ENCODE results near the gene KATNB1.

The KATNB1 gene, protein sequence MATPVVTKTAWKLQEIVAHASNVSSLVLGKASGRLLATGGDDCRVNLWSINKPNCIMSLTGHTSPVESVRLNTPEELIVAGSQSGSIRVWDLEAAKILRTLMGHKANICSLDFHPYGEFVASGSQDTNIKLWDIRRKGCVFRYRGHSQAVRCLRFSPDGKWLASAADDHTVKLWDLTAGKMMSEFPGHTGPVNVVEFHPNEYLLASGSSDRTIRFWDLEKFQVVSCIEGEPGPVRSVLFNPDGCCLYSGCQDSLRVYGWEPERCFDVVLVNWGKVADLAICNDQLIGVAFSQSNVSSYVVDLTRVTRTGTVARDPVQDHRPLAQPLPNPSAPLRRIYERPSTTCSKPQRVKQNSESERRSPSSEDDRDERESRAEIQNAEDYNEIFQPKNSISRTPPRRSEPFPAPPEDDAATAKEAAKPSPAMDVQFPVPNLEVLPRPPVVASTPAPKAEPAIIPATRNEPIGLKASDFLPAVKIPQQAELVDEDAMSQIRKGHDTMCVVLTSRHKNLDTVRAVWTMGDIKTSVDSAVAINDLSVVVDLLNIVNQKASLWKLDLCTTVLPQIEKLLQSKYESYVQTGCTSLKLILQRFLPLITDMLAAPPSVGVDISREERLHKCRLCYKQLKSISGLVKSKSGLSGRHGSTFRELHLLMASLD

DNA sequence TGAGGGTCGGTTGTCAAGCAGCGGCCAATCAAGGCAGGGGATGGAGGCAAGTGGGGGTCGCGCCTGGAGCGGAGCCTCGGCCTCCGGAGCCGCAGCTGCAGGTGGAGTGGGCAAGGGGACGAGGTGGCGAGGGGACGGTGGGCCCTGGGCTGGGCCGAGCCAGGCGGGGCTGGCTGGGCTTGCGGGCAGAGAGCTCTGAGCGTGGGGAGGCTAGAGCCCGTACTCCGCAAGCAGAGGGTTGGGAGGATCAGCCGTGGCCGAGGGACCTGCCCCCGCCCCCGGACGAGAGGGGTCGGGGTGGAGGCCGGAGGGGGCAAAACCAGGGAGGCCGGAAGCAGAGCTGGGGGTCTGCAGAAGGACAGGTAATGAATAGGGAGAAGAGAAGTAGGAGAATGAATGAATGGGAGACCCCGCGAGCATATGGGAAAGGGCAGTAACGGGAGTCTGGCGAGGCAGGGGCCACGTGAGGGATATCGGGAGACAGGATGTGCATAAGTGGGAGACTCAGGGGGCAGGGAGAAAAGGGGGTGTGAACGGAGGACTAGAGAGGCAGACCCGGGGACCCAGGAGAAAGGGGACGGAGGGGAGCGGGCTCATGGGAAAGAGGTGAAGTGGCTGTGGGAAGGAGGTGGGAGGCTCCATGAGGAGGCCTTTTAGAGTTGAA lies at the start of gene KATNB1:
TSS of gene KATNB1 (plus strand) at position 16 of the 664 bp plus-strand sequence. CDS start 1,474 bp downstream, outside the sequence.
- in situ Hi-C loops (cut with MboI; ENCODE audit: low sequenced_read_pairs) = no loop called here

DNA sequence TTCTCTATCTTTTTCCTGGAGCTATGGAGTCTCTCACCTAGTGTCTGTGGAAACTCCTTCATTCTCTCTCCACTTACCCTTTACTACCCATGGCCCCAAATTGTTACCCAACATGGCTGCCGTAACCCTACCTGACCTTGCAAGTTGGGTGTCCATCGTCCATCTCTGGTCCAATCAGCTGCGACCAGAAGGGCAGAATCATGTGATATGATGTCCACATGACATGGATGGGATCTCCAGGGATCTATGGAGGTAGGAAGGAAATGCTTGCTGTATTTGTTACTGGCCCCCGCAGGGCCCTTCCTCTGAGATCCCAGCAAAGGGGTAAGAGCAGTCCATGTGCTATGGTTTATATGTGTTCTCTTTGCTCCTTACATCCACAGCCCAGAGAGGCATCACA lies 49.0 kb upstream of the KATNB1 start:
- in situ Hi-C loops (cut with MboI; ENCODE audit: low sequenced_read_pairs) = no loop called here

DNA sequence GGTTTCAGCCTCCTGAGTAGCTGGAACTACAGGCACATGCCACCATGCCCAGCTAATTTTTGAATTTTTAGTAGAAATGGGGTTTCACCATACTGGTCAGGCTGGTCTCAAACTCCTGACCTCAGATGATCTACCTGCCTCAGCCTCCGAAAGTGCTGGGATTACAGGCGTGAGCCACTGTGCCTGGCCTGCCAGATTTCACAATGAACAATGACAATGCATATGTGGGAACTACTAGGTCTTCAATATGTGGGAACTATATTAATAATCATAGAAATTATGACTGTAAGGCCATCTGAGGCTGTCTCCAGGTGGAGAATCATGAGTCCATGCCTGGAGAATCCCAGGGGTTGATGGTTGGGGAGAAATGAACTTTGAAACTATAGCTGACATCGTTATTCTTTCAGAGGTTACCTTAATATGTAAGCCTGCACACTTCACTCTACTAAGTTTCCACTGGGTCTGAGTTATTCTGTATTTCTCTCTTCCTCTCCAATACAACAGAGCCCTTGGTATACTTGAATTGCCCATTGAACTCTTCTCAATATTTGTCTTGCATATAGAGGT lies 48.1 kb upstream of the KATNB1 start:
- in situ Hi-C loops (cut with MboI; ENCODE audit: low sequenced_read_pairs) = no loop called here

DNA sequence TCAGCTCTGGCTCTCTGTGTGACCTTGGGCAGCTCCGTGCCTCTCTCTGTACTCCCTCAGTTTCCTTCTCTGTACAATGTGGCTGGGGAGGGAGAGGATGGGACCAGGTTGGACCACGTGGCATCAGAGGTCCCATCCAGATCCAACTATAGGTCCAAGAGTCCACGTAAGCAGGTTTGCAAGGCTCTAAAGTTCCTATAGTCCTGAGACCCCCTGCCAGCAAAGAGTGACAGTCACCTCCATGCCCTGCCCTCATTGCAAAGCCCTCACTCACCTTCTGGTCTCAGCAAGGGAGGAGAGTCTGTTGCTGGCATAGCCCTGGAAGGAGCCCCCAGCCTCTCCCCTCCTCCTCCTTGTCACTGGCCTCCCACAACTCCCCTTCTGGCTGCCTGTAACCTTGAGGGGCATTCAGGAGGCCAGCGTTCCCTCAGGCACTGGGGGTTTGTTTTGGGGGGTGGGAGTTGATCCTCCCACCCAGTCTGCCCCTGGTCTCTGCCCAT lies 47.0 kb upstream of the KATNB1 start:
- in situ Hi-C loops (cut with MboI; ENCODE audit: low sequenced_read_pairs) = no loop called here

DNA sequence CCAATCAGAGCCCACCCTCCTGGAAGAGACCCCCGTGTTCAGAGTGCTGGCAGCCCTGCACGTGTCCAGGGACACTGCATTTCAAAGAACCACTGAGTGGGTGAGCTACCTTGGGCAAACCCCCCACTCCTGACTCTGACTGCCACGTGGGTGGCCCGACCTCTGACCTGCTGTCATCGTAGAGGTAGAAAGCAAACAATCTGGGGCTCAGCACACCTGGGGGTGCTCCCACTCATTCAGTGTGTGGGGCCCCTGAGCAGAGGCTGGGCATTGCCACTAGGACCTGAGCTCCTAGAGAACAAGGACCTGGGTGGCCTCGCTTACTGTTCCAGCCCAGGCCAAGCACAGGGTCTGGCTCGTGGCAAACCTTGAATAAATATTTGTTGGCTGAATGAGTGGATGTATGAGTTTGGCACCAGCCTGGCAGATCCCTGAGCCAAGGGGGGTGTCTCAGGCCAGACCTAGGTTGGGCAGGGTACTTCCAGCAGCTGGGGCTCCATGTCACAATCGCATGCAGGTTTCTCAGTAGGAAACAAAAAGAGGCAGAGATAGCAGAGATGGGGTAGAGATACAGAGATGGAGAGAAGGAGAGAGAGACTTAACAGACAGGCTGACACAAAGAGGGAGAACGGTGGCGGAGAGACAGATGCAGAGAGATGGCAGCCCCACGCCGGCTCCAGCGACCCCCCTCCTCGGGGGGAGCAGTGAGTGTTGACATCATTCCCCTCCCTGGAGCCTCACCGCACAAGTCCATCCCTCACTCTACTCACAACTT lies 46.4 kb upstream of the KATNB1 start:
- in situ Hi-C loops (cut with MboI; ENCODE audit: low sequenced_read_pairs) = no loop called here

DNA sequence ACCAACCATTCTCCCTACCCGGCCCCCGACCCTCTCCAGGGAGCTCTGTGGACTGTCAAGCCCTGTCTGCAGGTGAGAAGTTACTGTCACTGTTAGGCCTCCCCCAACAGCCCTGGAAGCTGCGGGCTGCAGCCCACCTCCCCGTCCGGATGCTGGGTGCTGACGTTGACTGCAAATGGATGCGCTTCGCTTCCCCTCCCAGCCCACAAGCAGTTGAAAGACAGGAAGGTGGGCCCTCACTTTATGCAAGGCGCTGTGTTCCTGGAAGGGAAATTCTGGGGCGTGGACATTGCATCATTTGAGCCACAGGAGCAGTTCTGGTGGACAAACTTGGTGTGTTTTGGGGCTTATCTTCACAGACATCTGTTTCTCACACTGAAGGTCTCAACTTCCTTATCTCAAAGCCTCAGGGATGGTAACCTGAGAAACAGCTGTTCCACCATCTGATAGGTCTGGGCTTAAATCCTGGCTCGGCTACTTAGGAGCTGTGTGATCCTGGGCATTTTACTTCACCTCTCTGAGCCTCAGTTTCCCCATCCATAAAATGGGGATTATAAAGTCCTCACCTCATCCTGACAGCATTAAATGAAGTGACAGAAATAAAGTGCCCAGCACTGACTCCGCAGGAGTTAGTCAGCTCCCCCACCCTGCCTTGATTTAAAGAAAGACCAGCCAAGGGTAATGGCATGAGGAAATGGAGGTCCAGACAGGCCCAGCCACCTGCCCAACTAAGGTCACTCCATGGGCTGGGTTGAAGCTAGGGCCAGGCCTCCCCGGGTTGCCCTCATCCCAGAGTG lies 45.6 kb upstream of the KATNB1 start:
- in situ Hi-C loops (cut with MboI; ENCODE audit: low sequenced_read_pairs) = no loop called here

DNA sequence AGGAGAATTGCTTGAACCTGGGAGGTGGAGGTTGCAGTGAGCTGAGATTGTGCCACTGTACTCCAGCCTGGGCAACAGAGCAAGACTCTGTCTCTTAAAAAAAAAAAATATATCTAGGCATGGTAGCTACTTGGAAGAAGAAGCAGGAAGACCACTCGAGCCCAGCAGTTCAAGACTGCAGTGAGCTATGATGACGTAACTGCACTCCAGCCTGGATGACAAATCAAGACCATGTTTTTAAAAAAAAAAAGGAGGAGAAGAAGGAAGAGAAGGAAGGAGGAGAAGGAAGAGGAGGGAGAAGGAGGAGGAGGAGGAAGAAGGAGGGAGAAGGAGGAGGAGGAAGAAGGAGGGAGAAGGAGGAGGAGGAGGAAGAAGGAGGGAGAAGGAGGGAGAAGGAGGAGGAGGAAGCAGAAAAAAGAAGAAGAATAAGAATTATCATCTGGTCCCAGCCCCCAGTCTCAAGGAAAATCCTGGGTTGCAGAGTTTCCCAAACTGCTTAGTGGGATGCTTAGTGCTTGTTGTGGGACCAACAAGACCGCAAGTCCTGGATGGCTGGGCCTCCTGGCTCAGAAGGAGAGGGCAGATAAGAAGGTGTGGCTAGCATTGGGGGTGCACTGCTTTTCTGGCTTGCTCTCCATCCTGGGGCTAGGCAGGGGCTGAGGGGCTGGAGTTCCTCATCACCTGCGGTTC lies 44.6 kb upstream of the KATNB1 start:
- in situ Hi-C loops (cut with MboI; ENCODE audit: low sequenced_read_pairs) = no loop called here

DNA sequence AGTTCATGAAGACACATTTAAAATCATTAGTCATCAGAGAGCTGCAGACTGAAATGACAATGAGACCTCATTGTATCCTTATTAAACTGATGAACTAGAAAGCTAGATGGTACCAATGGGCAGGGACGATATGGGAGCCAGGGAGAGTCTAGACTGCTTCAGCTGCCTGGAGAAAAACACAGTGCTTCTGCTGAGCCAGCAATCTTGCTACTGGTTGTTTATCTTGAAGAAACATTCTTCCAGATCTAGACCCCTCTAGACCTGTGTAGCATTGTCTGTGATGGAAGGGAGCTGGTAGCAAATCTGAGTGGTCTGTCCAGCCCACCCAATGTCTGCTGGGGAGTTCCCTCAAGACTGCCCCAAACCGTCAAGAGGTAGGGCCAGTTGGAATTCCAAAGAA lies 42.9 kb upstream of the KATNB1 start:
- in situ Hi-C loops (cut with MboI; ENCODE audit: low sequenced_read_pairs) = no loop called here

DNA sequence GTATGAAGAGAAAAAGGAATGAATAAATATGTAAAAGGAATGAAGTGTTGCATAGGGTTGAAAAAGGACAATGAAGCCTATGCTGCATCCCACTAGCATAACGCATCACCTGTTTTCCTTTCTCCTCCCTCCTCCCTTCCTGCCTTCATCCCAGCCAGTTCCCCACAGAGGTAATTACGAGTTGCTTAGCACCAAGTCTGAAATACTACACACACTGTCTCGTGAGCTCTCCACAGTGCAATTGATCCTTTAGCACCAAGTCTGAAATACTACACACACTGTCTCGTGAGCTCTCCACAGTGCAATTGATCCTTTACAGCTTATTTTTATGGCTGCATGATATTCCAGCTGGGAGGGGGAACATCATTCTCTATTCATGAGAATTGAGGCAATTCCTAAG lies 42.0 kb upstream of the KATNB1 start:
- in situ Hi-C loops (cut with MboI; ENCODE audit: low sequenced_read_pairs) = no loop called here

DNA sequence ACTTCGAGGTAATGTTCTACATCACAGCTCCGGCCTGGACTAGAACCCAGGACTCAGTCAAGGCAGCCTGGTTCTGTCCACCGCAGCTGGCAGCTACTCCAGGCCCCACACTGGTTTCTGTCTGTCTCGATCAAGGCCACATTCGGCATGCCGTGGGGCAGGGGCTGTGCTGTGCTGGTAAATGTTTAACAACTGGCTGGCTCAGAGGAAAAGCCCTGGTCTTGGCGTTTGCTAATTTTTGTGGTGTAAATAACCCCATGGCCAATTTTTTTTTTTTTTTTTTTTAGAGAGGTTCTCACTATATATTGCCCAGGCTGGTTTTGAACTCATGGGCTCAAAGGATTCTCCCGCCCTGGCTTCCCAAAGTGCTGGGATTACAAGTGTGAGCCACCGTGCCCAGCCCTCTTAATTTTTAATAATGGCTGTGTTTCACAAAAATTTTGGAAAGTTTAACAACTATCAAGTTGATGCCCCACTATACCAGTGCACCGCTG lies 41.3 kb upstream of the KATNB1 start:
- in situ Hi-C loops (cut with MboI; ENCODE audit: low sequenced_read_pairs) = no loop called here

DNA sequence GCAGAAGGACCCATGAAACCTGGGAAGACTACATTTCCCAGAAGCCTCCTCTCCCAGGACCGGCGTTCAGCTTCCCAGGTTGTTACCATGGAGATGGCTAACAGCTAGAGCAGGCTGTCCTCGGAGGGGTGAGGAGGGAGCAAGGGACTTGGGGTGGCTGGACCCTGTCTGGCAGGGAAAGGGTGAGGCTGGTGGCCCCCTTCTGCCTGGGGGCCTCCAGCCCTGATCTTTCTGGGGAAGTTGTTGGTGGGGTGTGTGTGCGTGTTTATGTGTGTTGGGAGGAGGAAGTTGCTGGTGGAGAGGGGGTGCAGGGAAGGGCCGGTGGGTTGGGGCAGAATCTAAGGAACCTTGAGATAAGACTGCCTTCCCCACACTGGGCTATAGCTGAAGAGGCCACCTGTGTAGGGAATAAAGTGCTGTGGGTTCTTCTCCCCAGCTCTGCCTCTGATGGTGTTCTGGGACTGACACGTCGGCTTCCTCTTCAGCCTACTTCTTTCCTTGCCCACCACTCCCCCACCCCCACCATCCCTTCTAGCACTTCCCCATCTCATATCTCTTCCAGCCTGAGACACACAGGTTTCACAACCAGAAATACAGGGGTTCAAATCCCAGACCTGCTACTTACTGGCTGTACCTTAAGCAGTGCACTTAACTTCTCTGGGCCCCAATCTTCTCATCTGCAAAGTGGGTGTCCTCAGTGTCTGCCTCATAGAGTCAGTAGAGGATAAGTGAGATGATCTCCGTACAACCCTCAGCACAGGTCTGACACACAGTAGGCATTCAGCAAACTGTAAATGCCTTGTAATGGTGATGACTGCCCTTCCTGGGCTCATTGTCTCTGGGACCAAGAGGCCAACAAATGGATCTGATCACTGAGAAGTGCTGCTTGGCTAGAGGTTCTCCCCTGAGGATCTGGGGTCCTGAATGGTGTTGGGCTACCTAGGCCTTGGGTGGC lies 40.6 kb upstream of the KATNB1 start, which contains the start of gene DRC7:
TSS of gene DRC7 (plus strand) at position 82 of the 955 bp plus-strand sequence. CDS start 3,144 bp downstream, outside the sequence.
- in situ Hi-C loops (cut with MboI; ENCODE audit: low sequenced_read_pairs) = no loop called here

DNA sequence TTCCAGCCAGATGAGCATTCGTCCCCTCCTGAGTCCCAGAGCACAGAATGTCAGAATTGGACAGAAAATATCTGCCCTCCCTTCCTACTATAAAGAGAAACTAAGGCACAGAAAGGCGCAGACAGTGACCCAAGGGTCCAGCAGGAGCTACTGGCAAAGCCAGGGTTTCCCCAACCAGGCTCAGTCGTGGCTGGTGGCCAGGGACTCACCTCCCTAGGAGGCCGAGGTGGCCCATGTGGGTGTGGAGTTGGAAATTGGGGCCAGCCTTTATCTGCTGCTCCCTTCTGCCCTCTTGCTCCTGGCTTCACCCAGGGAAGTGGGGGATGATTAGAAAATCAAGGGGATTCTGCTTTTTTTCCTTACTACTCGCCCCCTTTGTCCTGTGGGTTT lies 39.9 kb upstream of the KATNB1 start:
- in situ Hi-C loops (cut with MboI; ENCODE audit: low sequenced_read_pairs) = no loop called here

DNA sequence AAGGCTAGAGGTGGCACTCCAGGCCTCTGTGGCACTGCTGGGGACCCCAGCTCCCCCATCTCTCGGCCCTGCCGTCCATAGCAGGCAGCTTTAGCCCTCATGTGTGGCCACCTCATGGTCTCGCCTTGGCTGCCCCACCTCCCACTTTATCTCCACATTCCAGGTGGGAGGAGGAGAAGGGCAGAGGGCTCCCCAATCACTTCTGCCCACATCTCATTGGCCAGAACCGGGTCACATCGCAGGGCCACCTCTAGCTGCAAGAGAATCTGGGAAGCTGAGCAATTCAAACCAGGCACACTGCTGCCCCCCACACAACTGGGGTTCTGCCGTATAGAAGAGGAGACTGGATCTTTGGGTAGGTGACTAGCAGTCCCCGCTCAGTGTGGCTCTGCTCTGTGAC lies 39.3 kb upstream of the KATNB1 start:
- in situ Hi-C loops (cut with MboI; ENCODE audit: low sequenced_read_pairs) = no loop called here

DNA sequence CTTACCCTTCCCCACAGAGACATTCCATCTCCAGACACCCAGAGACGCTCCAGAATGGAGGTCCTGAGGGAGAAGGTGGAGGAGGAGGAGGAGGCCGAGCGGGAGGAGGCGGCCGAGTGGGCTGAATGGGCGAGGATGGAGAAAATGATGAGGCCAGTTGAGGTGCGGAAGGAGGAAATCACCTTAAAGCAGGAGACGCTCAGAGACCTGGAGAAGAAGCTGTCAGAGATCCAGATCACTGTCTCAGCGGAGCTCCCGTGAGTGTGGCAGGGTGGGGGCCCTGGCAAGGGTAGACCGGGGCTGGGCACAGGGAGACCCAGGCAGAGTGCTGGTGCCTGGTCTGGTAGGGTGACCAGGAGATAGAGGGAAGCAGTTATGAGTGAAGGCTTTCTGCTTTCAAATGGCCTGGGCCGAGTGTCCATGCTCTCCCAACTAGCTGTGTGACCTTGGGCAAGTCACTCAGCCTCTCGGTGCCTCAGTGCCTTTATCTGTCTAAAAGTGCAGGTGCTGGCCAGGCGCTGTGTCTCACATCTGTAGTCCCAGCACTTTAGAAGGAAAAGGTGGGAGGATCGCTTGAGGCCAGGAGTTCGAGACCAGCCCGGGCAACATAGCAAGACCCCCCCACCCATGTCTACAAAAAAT lies 37.6 kb upstream of the KATNB1 start:
- in situ Hi-C loops (cut with MboI; ENCODE audit: low sequenced_read_pairs) = no loop called here

DNA sequence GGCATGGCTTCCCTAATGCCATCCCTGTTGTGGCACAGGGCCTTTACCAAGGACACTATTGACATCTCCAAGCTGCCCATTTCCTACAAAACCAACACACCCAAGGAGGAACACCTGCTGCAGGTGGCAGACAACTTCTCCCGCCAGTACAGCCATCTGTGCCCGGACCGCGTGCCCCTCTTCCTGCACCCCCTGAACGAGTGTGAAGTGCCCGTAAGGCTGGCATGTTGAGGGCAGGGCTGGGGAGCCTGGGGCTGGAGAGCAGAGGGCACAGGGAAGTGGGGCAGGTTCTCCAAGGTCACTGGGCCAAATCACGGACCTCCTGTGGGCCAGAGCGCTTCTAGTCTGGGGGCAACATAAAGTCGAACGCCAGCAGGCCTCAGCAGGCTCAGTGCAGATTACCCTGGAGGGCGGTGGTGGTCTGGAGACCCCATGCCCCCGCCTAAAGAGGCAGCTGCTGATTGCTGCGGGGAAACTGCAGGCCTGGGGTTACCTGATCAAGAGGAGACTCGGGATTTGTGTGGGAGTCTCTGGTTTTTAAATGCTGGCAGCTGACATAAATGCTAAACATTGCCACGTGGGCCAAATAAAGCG lies 36.7 kb upstream of the KATNB1 start:
- in situ Hi-C loops (cut with MboI; ENCODE audit: low sequenced_read_pairs) = no loop called here

DNA sequence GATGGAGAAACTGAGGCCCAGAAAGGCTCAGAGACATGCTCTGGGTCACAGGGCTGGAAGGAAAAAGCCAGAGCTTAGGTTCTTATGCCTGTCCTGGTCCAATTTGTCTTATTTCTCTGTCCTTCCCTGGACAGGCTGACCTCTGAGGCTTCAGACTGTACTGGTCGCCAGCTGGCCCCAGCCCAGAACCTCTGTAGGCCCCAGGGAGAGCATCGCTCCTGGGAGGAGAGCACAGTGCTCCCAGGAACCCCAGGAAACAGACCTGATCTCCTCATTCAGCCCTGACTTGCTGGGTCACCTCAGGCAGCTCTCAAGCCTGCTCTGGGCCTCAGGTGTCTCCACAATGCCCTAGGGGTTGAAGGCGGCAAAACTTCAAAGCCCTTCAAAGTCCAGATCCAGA lies 36.1 kb upstream of the KATNB1 start:
- in situ Hi-C loops (cut with MboI; ENCODE audit: low sequenced_read_pairs) = no loop called here

DNA sequence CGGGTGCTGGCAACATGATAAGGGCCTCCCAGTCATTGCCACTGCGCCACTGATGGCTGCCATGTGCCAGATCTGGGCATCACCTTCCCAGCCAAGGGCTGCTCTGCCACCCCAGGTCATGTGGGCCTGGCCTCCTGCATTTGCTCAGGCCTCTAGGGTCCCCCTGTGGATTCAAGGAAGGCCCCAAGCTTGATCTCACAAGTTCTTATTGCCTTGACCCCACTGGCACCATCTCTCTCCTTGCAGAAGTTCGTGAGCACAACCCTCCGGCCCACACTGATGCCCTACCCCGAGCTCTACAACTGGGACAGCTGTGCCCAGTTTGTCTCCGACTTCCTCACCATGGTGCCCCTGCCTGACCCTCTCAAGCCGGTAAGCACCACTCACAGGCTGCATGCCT lies 35.7 kb upstream of the KATNB1 start:
- in situ Hi-C loops (cut with MboI; ENCODE audit: low sequenced_read_pairs) = no loop called here

Data from HL-60/S4 treated with phorbol 12-myristate 13-acetate at 8.2 ng/mL for 4 days and 3 days (cell line).